ENCODE measurements around the gene CNTN2. TPM values are rescaled to one million over a fixed set of nuclear protein-coding genes. Genes with fewer than 3 reads are reported as not detected.

Gene CNTN2
- total RNA-seq, 1 donor from 2014 or later, result not detected

DNA sequence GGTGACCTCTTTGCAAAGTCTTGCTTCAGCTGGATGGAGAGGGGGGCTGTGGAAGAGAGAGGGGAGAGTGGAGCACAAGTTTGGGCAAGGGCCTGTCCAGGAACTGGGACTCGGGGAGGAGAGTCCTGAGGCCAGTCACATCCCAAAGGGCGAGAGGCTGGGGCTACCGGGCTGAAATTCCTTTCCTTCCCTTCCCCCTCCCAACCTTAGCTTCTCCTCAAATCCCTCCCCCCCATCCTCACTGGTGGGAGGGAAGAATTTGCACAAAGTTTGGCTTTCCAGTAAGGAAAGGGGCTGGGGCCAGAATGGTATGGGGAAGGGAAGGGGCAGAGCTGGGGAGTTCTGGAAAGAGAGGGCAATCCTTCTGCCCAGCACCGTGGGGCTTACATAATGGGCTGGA lies 854 bp downstream of the CNTN2 start:
- no peak for ATAC-seq
- H3K27me3 ChIP-seq (ENCODE audit: low read depth), result peaks cover 76% of the 10 kb centered on the region

DNA sequence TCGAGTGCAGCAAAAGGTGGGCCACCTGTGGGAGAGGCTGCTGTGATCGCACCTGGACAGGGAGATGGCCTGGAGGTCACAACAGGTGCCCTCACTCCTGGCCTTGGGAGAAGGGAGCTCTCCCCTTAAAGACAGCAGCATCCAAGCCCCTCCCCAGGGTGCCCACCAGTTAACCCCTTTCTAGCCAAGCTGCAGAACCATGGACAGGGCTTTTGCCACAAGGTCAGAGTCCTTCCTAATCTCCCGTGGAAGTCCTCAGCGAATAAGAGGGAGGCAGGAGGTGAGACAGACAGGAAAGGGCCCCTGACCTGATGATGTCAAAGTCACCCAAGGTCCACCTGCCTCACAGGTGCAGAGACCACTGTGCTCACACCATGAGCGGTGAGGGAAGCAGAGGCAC lies 1.7 kb downstream of the CNTN2 start:
- peaks cover 76% of the 10 kb centered on the region for H3K27me3 ChIP-seq (ENCODE audit: low read depth)
- H3K4me1 ChIP-seq, result no peaks in the 10 kb centered on the region
- ATAC-seq (no peak), DNase-seq (no peak)
- no peaks in the 10 kb centered on the region for H3K9me3 ChIP-seq
- no peak overlapping the region for H3K4me3 ChIP-seq
- no peaks in the 10 kb centered on the region for H3K36me3 ChIP-seq
- TF ChIP-seq, protein P1, sequence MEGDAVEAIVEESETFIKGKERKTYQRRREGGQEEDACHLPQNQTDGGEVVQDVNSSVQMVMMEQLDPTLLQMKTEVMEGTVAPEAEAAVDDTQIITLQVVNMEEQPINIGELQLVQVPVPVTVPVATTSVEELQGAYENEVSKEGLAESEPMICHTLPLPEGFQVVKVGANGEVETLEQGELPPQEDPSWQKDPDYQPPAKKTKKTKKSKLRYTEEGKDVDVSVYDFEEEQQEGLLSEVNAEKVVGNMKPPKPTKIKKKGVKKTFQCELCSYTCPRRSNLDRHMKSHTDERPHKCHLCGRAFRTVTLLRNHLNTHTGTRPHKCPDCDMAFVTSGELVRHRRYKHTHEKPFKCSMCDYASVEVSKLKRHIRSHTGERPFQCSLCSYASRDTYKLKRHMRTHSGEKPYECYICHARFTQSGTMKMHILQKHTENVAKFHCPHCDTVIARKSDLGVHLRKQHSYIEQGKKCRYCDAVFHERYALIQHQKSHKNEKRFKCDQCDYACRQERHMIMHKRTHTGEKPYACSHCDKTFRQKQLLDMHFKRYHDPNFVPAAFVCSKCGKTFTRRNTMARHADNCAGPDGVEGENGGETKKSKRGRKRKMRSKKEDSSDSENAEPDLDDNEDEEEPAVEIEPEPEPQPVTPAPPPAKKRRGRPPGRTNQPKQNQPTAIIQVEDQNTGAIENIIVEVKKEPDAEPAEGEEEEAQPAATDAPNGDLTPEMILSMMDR (IDR thresholded peaks at IDR 0.05), result no peak
- H3K27ac ChIP-seq, result no peak overlapping the region
- intact Hi-C loops (cut with DNase I), result no loop called here

More for the DNA sequence above, 854 bp downstream of the CNTN2 start:
- TF ChIP-seq, protein P1 (IDR thresholded peaks at IDR 0.05), result no peak
- no peaks in the 10 kb centered on the region for H3K36me3 ChIP-seq
- DNase-seq, result no peak
- no peak overlapping the region for H3K27ac ChIP-seq
- H3K9me3 ChIP-seq, result no peaks in the 10 kb centered on the region
- no peak overlapping the region for H3K4me3 ChIP-seq
- intact Hi-C loops (cut with DNase I), result no loop called here
- no peaks in the 10 kb centered on the region for H3K4me1 ChIP-seq

DNA sequence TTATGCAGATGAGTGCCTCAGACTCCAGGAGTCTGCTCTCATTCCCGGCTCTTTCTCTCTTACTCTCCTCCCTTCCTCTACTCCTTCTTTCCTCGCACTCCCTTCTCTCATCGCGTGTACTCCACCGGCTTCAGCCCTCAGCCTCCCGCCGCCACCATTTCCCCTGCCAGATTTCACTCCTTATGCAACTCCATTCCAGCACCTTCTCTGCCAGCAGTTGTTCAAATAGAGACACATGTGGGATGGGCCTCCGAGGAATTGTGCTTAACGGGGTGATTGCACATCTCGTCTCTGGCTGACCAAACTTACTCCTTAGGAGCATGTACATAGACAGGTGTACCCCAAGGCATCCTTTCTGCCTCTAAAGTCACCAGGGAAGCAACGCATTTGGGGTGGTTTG lies 2.1 kb downstream of the CNTN2 start:
- Histone ChIP-seq H3K27ac (no peak overlapping the region), H3K27me3 (ENCODE audit: low read depth) (peaks cover 76% of the 10 kb centered on the region), H3K9me3 (no peaks in the 10 kb centered on the region), H3K4me3 (no peak overlapping the region), H3K4me1 (no peaks in the 10 kb centered on the region), H3K36me3 (no peaks in the 10 kb centered on the region)
- TF ChIP-seq, protein P1 (IDR thresholded peaks at IDR 0.05), result no peak
- DNase-seq (no peak), ATAC-seq (no peak)
- intact Hi-C loops (cut with DNase I), result no loop called here

DNA sequence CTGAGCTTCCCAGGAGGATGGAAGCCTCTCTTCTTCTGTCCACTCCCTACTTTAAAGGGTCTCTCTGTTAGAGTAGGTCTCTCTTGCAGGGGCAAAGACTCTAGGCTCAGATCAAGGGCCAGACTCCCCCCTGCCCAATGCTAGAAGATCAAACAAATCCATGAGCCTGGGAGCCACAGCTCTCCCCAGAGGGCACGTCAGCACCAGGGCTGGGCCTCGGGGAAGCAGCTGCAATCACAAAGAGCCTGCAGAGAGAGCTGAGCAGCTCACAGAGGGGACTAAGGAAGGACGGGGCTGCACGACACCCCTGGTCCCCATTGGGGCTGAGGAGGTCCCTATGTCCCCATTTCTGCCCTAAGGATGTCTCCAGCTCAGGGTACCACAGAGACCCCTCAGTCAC lies 3.9 kb downstream of the CNTN2 start:
- Histone ChIP-seq H3K9me3 (no peaks in the 10 kb centered on the region), H3K4me3 (no peak overlapping the region), H3K27ac (no peak overlapping the region), H3K27me3 (ENCODE audit: low read depth) (peaks cover 62% of the 10 kb centered on the region), H3K36me3 (no peaks in the 10 kb centered on the region), H3K4me1 (no peaks in the 10 kb centered on the region)
- DNase-seq (no peak), ATAC-seq (no peak)
- intact Hi-C loops (cut with DNase I), result no loop called here
- TF ChIP-seq, protein P1 (IDR thresholded peaks at IDR 0.05), result no peak

DNA sequence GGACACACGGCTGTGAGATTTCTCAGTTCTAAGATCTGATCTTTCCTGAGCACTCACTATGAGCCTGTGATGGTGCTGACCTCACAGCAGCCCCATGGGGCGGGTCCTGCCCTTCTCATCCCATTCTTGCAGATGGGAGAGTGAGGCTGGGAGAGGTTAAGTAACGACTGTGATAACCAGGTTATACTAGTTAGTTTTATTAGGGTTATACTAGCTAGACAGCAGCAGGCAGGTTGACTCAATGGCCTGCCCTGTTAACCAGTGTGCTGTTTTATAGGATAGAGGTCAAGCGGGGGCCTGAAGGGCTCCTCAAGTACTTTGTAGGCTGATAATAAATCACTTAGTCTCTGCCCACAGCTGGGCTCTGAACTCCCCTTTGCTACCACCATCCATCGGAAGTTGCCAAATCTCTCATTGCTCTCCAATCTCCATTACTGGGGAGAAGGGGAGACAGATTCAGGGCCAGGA lies 4.8 kb downstream of the CNTN2 start:
- H3K4me3 ChIP-seq, result no peak overlapping the region
- no peaks in the 10 kb centered on the region for H3K9me3 ChIP-seq
- ATAC-seq (no peak), DNase-seq (no peak)
- intact Hi-C loops (cut with DNase I), result no loop called here
- TF ChIP-seq, protein P1 (IDR thresholded peaks at IDR 0.05), result no peak
- no peaks in the 10 kb centered on the region for H3K4me1 ChIP-seq
- no peak overlapping the region for H3K27ac ChIP-seq
- H3K27me3 ChIP-seq (ENCODE audit: low read depth), result peaks cover 56% of the 10 kb centered on the region
- H3K36me3 ChIP-seq, result no peaks in the 10 kb centered on the region

GRCh38 chr1:205048382-205048781 lies 5.4 kb downstream of the CNTN2 start:
- DNase-seq, result no peak
- Histone ChIP-seq H3K4me1 (no peaks in the 10 kb centered on the region), H3K27me3 (ENCODE audit: low read depth) (peaks cover 50% of the 10 kb centered on the region), H3K36me3 (no peaks in the 10 kb centered on the region), H3K9me3 (no peaks in the 10 kb centered on the region), H3K4me3 (no peak overlapping the region), H3K27ac (no peak overlapping the region)
- intact Hi-C loops (cut with DNase I), result no loop called here
- TF ChIP-seq, protein P1 (IDR thresholded peaks at IDR 0.05), result no peak
- ATAC-seq, result no peak

All from lower lobe of right lung (tissue), 2 donors.